Fibroblast of lung (primary cell): Measurements from ENCODE around the gene SH3YL1. TPM values are rescaled to one million over a fixed set of nuclear protein-coding genes. Genes with fewer than 3 reads are reported as not detected.

Experiments
- DNase-seq, 2 donors: peaks; one replicate each; pipeline versions ENCODE4 v3.0.0 to v3.0.0-alpha.2; 2010; ENCODE audit warnings: low read depth in 2 of 2
- H2AFZ ChIP-seq: 2 replicates; pipeline ENCODE4 v1.5.1; 2012; ENCODE audit warnings: low read length, control low read depth, inconsistent platforms
- H3K27ac ChIP-seq: 2 replicates; pipeline ENCODE4 v1.5.1; 2011; ENCODE audit warnings: low read length, control low read depth; ENCODE audit not compliant: insufficient read depth
- H3K27me3 ChIP-seq: 2 replicates; pipeline ENCODE4 v1.5.1; 2011; ENCODE audit warnings: mild to moderate bottlenecking, low read length; ENCODE audit not compliant: control insufficient read depth, insufficient read depth
- H3K36me3 ChIP-seq: 2 replicates; pipeline ENCODE4 v1.5.1; 2011; ENCODE audit warnings: low read length; ENCODE audit not compliant: control insufficient read depth, insufficient read depth
- H3K4me1 ChIP-seq: 2 replicates; pipeline ENCODE4 v1.5.1; 2011; ENCODE audit warnings: low read length; ENCODE audit not compliant: control insufficient read depth, insufficient read depth; ENCODE audit errors: extremely low read depth
- H3K4me2 ChIP-seq: 2 replicates; pipeline ENCODE4 v1.5.1; 2011; ENCODE audit warnings: low read length, control low read depth; ENCODE audit not compliant: insufficient read depth; ENCODE audit errors: extremely low read depth
- H3K4me3 ChIP-seq, 4 experiments: fragments of 200-600 bp in 1 of 4; sonication (generic) in 1 of 4; replicated peaks in 1 of 4; 2 replicates each; pipeline ENCODE4 v1.5.1; 2011 to 2016; ENCODE audit warnings: low read length in 4 of 4, low read depth in 3 of 4, mild to moderate bottlenecking in 3 of 4, control low read depth in 2 of 4, inconsistent platforms in 1 of 4, mixed read lengths in 1 of 4; ENCODE audit not compliant: insufficient read depth in 1 of 4; ENCODE audit errors: control extremely low read depth in 1 of 4
- H3K79me2 ChIP-seq: 2 replicates; pipeline ENCODE4 v1.5.1; 2012; ENCODE audit warnings: mild to moderate bottlenecking, low read length, inconsistent platforms; ENCODE audit not compliant: control insufficient read depth, insufficient read depth
- H3K9ac ChIP-seq: 2 replicates; pipeline ENCODE4 v1.5.1; 2011; ENCODE audit warnings: mild to moderate bottlenecking, low read length, control low read depth; ENCODE audit not compliant: insufficient read depth
- H3K9me3 ChIP-seq: 2 replicates; pipeline ENCODE4 v1.5.1; 2012; ENCODE audit warnings: low read depth, low read length; ENCODE audit not compliant: control insufficient read depth, insufficient read depth
- H4K20me1 ChIP-seq: 2 replicates; pipeline ENCODE4 v1.5.1; 2011; ENCODE audit warnings: low read length; ENCODE audit not compliant: control insufficient read depth, insufficient read depth; ENCODE audit errors: extremely low read depth
- EZH2 ChIP-seq: IDR thresholded peaks from 2 replicates; pipeline ENCODE4 v1.5.1; 2012; ENCODE audit warnings: low read length, control low read depth, mild to moderate bottlenecking; ENCODE audit errors: missing control alignments
- polyA plus RNA-seq, 2 donors: library from polyadenylated mRNA; depleted of rRNA in 1 of 2; stranded (reverse) in 1 of 2; unstranded in 1 of 2; fragments of >200 nt; gene quantifications; 2 replicates each; pipeline ENCODE4 v1.2.1, GENCODE V29; 2011 to 2012; ENCODE audit warnings: missing spikeins in 1 of 2
- total RNA-seq: library from RNA; depleted of rRNA; stranded (reverse); fragments of >200 nt; gene quantifications from 2 replicates; pipeline ENCODE4 v1.2.1, GENCODE V29; 2014
- TF ChIP-seq, protein P1 (sequence below), 2 donors: IDR thresholded peaks in 1 of 2; conservative IDR thresholded peaks in 1 of 2; 1 replicate in 1 of 2; 2 replicates in 1 of 2; pipeline ENCODE4 v1.5.1; 2011 to 2012; ENCODE audit warnings: low read length in 2 of 2, control low read depth in 1 of 2, inconsistent platforms in 1 of 2, low read depth in 1 of 2, mild to moderate bottlenecking in 1 of 2

SH3YL1 gene
- total and polyA plus RNA-seq, 2 donors (not counting 1 experiment from before 2014, with no cell fraction given), result 36.5 to 37.9 TPM

DNA sequence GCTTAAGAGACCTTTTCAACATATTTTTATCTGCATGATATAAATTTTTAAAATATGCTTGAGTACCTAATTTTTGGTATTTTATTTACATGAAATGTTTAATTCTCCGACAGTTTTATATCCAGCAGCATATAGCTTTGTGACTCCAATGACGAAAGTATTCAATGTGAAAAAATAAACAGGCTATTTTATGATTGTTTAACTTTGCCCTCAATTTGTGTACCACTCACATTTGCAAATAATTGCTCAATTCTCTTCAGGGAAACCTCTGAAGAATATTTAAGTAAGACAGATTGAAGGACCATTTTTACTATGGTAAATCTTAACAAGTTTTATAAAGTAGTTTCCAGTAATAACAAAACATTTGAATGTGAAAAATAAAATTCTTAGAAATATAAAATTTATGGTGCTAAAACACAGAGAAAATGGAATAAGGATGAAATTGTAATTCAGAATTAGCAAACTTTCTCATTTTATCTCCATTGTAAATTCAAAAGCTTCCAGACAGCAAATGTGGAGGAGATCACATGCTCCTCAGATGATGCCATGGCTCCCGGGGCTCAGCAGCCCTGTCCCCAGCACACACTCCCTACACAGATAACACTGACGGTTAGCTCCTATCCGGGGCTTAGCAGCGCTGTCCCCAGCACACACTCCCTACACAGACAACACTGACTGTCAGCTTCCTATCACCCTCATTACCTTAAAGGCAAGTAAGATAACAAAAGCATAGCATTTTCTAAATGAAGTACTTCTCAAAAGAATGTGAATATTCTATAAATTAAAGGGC lies 39.7 kb downstream of the SH3YL1 start:
- DNase-seq, result no peak

DNA sequence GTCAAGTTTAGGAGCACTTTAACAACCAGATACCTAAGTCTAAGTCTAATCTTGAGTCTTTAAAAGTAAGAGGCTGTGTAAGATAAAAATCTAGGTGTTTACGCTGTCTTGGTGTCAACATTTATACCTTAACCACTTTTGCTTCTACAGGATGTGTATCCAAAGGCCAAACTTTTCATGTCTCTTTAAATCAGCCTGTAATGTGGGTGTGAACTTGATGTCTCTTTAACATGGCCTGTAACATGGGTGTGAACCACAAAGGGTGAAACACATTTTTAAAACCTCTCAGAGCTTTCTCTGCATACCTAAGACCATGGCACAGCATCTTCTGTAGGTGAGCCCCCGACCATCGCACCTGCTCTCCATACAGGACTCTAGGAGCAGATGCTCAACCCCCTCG lies 40.4 kb downstream of the SH3YL1 start:
- Histone ChIP-seq H3K4me2 (no peak overlapping the region), H2AFZ (no peak overlapping the region)
- TF ChIP-seq, protein P1, sequence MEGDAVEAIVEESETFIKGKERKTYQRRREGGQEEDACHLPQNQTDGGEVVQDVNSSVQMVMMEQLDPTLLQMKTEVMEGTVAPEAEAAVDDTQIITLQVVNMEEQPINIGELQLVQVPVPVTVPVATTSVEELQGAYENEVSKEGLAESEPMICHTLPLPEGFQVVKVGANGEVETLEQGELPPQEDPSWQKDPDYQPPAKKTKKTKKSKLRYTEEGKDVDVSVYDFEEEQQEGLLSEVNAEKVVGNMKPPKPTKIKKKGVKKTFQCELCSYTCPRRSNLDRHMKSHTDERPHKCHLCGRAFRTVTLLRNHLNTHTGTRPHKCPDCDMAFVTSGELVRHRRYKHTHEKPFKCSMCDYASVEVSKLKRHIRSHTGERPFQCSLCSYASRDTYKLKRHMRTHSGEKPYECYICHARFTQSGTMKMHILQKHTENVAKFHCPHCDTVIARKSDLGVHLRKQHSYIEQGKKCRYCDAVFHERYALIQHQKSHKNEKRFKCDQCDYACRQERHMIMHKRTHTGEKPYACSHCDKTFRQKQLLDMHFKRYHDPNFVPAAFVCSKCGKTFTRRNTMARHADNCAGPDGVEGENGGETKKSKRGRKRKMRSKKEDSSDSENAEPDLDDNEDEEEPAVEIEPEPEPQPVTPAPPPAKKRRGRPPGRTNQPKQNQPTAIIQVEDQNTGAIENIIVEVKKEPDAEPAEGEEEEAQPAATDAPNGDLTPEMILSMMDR (conservative IDR thresholded peaks at IDR 0.05 in 1 of 2, IDR thresholded peaks at IDR 0.05 in 1 of 2; ENCODE audit: low read depth in 1 of 2, low read length in 2 of 2), result no peak

More for the DNA sequence above, 39.7 kb downstream of the SH3YL1 start:
- H3K79me2 ChIP-seq, result no peaks in the 10 kb centered on the region
- peaks cover 2% of the 10 kb centered on the region for H3K36me3 ChIP-seq
- no peak overlapping the region for H3K4me3 ChIP-seq
- TF ChIP-seq, protein P1 (conservative IDR thresholded peaks at IDR 0.05 in 1 of 2, IDR thresholded peaks at IDR 0.05 in 1 of 2; ENCODE audit: low read depth in 1 of 2, low read length in 2 of 2), result no peak
- TF ChIP-seq EZH2, result no peak
- H3K27me3 ChIP-seq, result no peaks in the 10 kb centered on the region
- H2AFZ ChIP-seq, result no peak overlapping the region
- H3K4me1 ChIP-seq, result no peaks in the 10 kb centered on the region
- H3K4me2 ChIP-seq, result no peak overlapping the region
- no peak overlapping the region for H3K9ac ChIP-seq
- H3K9me3 ChIP-seq, result no peaks in the 10 kb centered on the region
- H3K27ac ChIP-seq, result no peak overlapping the region
- H4K20me1 ChIP-seq, result no peaks in the 10 kb centered on the region

DNA sequence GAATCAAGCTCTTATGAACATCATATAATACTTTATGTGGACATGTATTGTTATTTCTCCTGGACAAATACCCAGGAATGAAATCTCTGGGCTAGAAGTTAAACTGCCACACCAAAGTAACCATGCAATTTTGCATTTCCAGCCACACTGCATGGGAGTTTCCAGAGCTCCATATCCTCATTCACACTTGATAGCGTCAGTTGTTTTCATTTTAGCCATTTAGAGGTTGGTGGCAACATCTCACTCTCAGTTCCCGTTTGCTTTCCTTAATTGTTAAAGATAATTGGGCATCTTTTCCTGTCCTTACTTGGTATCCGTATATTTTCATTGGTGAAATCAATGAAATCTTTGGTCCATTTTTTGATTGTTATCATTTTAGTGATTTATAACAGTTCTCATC lies 47.8 kb downstream of the SH3YL1 start:
- no peaks in the 10 kb centered on the region for H3K79me2 ChIP-seq
- no peaks in the 10 kb centered on the region for H3K9me3 ChIP-seq
- TF ChIP-seq, protein P1 (conservative IDR thresholded peaks at IDR 0.05 in 1 of 2, IDR thresholded peaks at IDR 0.05 in 1 of 2; ENCODE audit: low read depth in 1 of 2, low read length in 2 of 2), result no peak
- TF ChIP-seq EZH2, result no peak
- H3K4me3 ChIP-seq, result no peak overlapping the region
- no peaks in the 10 kb centered on the region for H4K20me1 ChIP-seq
- H3K9ac ChIP-seq, result no peak overlapping the region
- no peak overlapping the region for H3K27ac ChIP-seq
- no peaks in the 10 kb centered on the region for H3K27me3 ChIP-seq
- H3K4me1 ChIP-seq, result no peaks in the 10 kb centered on the region
- no peaks in the 10 kb centered on the region for H3K36me3 ChIP-seq
- DNase-seq, result no peak
- H3K4me2 ChIP-seq, result no peak overlapping the region
- no peak overlapping the region for H2AFZ ChIP-seq

More for the DNA sequence above, 40.4 kb downstream of the SH3YL1 start:
- no peaks in the 10 kb centered on the region for H3K79me2 ChIP-seq
- no peaks in the 10 kb centered on the region for H3K4me1 ChIP-seq
- peaks cover 2% of the 10 kb centered on the region for H3K36me3 ChIP-seq
- H3K9ac ChIP-seq, result no peak overlapping the region
- no peak overlapping the region for H3K27ac ChIP-seq
- no peak for DNase-seq
- H3K4me3 ChIP-seq, result no peak overlapping the region
- no peaks in the 10 kb centered on the region for H3K9me3 ChIP-seq
- no peaks in the 10 kb centered on the region for H3K27me3 ChIP-seq
- no peaks in the 10 kb centered on the region for H4K20me1 ChIP-seq
